HG03571 (cell line): Measurements from ENCODE around the gene GLTP.
A peak's percentile ranks its signal among the peaks of the same experiment; 100 is the strongest.
"Not testable (repeated sequence)": the region's sequence is repeated elsewhere in the genome, so short reads cannot be mapped to it uniquely, and the experiment has no call there.

Experiments
- ATAC-seq: cut with Tn5 transposase; IDR thresholded peaks from one replicate; pipeline ENCODE4 v1.9.1; 2021; ENCODE audit not compliant: unreplicated experiment

Gene GLTP, protein sequence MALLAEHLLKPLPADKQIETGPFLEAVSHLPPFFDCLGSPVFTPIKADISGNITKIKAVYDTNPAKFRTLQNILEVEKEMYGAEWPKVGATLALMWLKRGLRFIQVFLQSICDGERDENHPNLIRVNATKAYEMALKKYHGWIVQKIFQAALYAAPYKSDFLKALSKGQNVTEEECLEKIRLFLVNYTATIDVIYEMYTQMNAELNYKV

DNA sequence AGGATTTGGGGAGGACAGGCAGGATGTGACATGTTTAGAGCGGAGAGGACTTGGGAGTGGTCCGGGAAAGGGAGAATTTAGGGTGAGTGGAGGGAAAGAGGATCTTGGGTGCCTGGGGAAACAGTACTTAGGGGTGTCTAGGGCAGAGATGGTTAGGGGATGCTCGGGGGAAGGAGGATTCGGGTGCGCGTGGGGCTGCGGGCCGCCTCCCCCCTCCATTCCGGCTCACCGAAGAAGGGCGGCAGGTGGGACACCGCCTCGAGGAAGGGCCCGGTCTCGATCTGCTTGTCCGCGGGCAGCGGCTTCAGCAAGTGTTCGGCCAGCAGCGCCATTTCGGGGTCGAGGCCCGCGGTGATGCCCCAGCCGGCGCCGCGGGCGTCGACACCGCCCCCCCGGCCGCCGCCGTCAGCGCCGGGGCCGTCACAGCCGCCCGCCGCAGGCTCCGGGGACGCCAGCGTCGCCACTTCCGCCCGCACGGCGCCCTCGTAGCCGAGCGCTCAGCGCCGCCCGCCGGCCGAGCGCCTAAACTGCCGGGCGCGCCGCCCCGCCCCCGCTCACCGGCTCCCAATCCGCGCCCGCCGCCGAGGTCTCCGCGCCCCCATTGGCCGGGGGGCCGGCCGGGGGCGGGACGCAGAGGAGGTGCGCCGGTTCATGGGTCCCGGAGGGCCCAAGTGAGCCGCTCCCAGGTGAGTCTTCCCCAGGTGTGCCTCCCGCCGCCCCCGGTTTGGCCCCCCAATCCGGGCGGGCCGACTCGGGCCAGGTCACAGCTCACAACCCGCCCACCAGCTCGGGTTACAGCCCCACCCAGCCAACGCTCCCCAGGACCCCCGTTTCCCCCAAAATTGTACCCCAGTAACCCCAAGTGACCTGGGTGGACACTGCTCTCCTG lies at the start of gene GLTP:
GLTP (minus strand) TSS at position 499 of the 889 bp plus-strand sequence; CDS start at position 332, 167 bp downstream.
- ATAC-seq: peak; percentile 93

- not testable (repeated sequence) for ATAC-seq
Measured at GRCh38 chr12:109929326-109929725, 49.0 kb upstream of the GLTP start.

DNA sequence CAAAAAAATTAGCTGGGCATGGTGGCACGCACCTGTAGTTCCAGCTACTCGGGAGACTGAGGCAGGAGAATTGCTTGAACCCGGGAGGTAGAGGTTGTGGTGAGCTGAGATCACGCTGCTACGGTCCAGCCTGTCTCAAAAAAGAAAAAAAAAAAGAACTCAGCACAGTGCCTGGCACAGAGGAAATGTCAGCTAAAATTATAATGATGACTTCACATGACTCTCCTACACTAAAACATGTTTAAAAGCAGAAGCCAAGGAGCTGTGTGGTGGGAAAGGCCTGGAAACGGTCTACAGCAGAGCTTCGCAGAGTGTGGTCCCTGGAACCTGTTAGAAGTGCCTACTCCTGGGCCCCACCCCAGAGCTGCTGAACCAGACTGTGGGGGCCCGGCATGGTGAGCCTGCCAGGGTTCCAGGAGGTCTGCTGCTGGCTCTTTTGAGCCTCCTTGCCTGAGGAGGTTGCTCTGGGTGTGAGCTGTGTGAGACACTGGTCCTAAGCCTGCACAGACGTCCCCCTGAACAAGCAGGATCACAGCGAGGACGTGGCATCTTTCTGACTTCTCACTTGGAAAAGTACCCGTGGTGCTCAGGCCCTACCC lies 47.8 kb upstream of the GLTP start:
- no peak for ATAC-seq

DNA sequence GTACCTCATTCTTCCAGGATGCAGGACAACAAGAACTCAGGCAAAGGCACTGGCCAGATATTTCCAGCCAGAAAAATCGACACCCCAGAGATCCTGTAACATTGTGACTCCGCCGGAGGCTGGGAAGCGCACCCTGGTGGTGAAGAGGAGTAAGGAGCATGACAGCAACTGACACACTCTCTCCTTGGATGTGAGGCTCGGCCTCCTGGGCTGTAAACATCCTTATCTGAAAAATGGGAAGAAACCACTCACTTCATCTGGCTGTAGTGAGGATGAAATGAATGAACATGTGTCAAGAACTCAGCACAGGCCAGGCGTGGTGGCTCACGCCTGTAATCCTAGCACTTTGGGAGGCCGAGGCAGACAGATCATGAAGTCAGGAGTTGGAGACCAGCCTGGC lies 47.3 kb upstream of the GLTP start:
- ATAC-seq: no peak

DNA sequence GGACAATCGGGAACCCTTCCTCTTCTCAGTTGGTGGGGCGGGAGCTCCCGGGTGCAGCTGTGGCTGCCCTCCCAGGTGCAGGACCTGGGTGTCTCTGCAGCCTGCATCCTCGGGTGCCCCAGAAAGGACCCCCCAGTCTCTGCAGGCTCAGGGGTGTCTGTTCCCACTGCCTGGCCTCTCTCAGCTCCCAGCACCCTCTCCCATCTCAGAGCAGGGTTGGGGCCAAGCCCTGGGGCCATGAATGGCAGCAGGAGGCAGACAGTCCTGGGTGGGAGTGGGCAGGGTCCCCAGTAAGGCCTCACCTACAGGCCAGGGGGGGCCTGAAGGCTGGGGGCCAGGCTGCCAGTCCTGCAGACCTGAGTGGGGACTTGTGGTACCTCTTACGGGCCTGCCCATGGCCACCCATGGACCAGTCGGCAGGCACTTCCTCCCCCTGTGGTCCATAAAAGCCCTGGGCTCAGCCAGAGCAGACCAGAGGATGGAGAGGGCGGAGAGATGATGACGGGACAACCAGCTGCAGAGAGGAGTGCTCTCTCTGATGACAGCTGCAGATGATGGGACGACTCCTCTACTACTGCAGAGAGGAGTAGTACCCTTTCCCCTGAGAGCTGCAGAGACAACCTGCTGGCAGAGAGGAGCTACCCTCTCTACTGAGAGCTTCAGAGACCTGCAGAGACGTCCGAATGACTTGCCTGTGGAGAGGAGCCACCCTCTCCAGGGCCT lies 46.3 kb upstream of the GLTP start:
- no peak for ATAC-seq

- ATAC-seq: no peak
Measured at GRCh38 chr12:109926016-109926415, 45.7 kb upstream of the GLTP start.

DNA sequence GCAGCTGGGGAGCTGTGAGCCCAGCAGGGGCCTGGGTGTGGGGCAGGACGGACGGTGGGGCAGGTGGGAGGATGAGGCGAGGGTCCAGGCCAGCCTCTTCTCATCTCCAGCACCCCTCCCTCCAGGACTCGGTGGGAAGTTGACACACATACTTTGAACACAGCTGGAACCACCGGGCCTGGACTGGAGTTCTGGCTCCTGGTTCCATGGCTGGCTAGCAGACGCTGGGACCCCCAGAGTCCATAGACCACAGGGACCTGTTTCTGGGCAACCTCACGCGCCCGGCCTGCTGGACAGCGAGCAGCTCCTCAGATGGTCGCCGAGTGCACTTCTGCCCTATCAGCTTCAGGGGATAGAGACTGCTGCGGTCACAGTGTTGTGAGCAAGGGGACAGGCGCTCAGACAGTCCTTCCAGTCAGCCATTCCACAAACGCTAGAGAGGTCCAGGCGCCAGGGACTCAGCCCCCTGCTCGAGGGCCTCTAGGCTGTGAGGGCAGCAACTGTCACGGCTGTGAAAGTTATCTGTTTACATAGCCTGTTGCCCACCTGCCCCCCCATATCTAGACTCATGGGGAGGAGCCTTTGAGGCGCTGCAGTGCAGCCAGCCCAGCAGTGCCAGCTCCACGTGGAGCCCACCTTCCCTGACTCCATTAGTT lies 45.0 kb upstream of the GLTP start:
- no peak for ATAC-seq

GRCh38 chr12:109923481-109924245 lies 43.3 kb upstream of the GLTP start:
- ATAC-seq: no peak

DNA sequence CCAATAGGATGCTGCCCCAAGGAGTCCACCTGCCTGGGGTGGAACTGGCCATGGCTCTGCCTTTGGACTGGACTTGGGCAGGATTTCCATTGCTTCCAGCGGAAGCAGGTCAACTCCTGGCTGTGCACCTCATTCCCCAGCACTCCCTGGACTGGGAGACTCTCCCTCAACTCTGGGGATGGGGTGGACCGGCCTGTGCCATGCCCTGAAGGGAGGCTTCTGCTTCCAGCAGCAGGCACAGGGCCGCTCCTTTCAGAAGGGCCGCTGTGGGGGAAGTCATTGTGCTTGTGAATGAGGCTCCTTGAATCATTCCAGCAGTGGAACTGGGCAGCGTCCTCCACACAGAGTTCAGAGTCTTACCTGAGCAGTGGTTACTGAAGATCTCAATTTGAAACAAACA lies 42.7 kb upstream of the GLTP start:
- no peak for ATAC-seq

DNA sequence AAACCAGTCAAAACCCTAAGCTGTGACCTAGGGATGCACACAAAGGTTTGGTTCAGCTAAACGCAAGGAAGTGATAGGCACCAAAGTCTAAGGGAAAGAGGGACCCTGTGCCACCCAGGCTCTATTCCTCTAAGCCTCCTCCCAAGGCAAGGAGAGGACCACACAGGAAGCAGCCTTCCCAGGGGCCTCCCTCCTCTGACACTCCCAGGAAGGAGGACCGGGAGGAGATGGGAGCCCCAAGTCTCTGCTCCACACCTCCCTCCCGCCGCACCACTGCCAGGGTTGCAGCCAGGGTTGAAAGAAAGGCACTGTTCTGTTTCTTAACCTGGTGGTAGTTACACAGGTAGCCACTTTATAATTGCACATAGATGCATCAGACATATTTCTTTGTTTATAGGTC lies 41.6 kb upstream of the GLTP start:
- ATAC-seq: no peak

GRCh38 chr12:109920261-109920780 lies 40.0 kb upstream of the GLTP start:
- ATAC-seq: no peak

DNA sequence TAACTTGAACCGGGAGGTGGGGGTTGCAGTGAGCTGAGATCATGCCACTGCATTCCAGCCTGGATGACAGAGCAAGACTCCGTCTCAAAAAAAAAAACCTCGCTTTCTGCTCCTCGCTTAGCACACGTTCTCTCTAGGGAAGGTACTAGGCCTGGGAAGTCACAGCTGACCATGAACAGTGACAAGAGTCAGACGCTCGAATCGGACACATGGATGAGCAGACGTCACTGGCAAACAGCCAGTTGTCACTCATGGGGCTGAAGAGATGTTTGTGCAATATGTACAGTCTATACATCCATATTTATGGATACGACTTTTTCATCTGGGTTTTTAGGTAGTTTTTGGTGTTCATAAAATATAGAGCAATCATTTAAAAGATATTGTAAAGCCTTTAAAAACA lies 39.1 kb upstream of the GLTP start:
- no peak for ATAC-seq

DNA sequence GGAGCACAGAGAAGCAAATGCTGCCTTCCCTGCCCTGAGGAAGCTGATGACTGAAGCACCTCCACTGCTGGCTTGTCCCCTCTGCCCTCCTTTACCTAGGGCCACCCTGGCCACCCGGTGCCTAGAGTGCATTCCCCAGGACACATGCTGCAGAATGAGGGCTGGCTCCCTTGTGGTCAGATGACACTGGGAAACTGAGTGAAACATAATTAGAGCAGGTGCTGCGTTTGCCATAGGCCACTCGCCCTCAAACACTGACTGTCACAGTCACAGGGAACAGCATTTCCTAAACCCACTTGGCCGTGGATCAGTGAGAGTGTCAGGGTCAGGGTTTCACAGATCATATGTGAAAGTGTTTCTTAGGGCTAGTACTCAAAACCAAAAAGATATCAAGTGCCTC lies 35.7 kb upstream of the GLTP start:
- no peak for ATAC-seq

GRCh38 chr12:109915171-109916040 lies 35.1 kb upstream of the GLTP start:
- ATAC-seq: no peak

GRCh38 chr12:109914461-109914860 lies 34.1 kb upstream of the GLTP start:
- ATAC-seq: no peak

DNA sequence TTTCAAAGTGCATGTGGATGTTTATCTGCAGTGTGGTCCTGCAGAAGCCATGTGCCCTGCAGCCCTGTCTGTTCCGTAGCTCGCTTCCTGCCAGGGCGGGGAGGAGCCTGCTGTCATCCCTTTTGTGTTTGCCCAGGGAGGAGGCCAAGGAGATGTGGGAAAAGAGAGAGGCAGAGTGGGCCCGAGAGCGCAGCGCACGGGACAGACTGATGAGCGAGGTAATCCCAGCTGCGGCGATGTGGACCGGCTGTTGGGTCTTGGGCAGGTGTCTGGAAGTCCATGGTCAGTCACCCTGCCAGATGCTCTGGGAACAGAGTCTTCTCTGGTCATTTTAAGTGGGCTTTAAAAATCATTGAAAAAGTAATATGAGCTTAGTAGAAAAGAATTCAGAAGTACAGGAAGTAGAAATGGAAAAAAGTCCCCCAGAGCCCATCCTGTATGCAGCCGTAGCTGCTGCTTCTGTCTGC lies 32.5 kb upstream of the GLTP start:
- ATAC-seq: no peak

DNA sequence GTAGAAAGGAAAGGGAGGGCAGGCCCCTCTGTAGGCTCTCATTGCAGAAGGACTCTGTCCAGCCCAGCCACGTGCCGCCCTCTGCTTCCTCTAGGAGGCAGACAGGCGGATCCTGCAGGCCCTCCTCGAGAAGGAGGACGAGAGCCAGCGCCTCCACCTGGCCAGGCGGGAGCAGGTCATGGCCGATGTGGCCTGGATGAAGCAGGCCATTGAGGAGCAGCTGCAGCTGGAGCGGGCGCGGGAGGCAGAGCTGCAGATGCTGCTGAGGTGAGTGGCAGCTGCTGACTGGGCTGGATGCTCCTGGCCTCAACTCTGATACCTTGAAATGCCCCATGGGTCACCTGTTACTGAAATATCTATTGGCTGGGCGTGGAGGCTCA lies 30.6 kb upstream of the GLTP start:
- no peak for ATAC-seq

DNA sequence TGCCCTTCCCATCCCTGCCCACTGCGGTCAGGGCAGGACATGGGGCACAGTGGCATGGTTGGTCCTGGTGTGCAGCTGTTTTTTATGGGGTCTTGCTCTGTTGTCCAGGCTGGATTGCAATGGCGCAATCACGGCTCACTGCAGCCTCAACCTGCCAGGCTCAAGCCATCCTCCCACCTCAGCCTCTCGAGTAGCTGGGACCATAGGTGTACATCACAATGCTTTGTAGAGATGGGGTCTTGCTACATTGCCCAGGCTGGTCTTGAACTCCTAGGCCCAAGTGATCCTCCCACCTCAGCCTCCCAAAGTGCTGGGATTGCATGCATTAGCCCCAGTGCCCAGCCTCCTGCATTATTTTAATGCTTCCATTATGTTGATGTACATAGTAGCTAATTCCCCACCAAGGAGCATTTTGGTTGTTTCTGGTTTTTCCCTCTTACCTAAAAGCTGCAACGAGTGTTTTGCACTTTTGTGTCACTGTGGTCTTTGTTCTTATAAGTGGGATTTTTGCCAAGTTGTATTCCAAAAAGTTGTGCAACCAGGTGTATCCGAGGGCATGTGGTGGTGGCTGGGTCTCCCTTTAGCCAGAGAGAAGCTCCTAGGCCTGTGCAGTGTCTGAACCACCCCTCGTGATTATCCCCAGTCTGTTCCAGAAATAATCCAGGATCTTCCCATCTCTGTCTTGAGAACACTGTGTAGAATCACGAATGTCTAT lies 30.1 kb upstream of the GLTP start:
- no peak for ATAC-seq
